Measurements from ENCODE around the gene UBA6.

GRCh38 chr4:67702166-67702565, 1.2 kb upstream of the UBA6 start:
- no peak for TF ChIP-seq CTCF (conservative IDR thresholded peaks at IDR 0.05; ENCODE audit: low read length)
- TF ChIP-seq EZH2phosphoT487 (IDR thresholded peaks at IDR 0.05; ENCODE audit: borderline replicate concordance), result no peak
